ENCODE measurements around the gene NUAK1.
"Not testable (repeated sequence)": the region's sequence is repeated elsewhere in the genome, so short reads cannot be mapped to it uniquely, and the experiment has no call there.

Gene NUAK1

GRCh38 chr12:106146987-106147386 is 8.2 kb upstream of the NUAK1 start:
- DNase-seq = no peak

GRCh38 chr12:106145539-106146447 is 7.0 kb upstream of the NUAK1 start:
- DNase-seq = no peak

- no peak for DNase-seq
Observed at GRCh38 chr12:106144847-106145246, 6.1 kb upstream of the NUAK1 start.

- DNase-seq = no peak
Observed at GRCh38 chr12:106142591-106143261, 4.0 kb upstream of the NUAK1 start.

- not testable (repeated sequence) for DNase-seq
Observed at GRCh38 chr12:106141920-106142319, 3.2 kb upstream of the NUAK1 start.

GRCh38 chr12:106141452-106141851 is 2.7 kb upstream of the NUAK1 start:
- DNase-seq = no peak

GRCh38 chr12:106141003-106141402 is 2.2 kb upstream of the NUAK1 start:
- DNase-seq = no peak

GRCh38 chr12:106140223-106140986 is 1.7 kb upstream of the NUAK1 start:
- no peak for DNase-seq

GRCh38 chr12:106139422-106140171 is 843 bp upstream of the NUAK1 start:
- no peak for DNase-seq

GRCh38 chr12:106138357-106138632 is 459 bp downstream of the NUAK1 start:
- no peak for DNase-seq

- no peak for DNase-seq
Observed at GRCh38 chr12:106137530-106138356, 1.0 kb downstream of the NUAK1 start.

- DNase-seq = peak; percentile 77
Observed at GRCh38 chr12:106136263-106136662, 2.5 kb downstream of the NUAK1 start.

GRCh38 chr12:106135781-106136180 is 3.0 kb downstream of the NUAK1 start:
- DNase-seq = no peak

GRCh38 chr12:106135075-106135474 is 3.7 kb downstream of the NUAK1 start:
- no peak for DNase-seq

GRCh38 chr12:106134294-106134949 is 4.3 kb downstream of the NUAK1 start:
- no peak for DNase-seq

- no peak for DNase-seq
Observed at GRCh38 chr12:106133136-106134087, 5.3 kb downstream of the NUAK1 start.

GRCh38 chr12:106132175-106133135 is 6.3 kb downstream of the NUAK1 start:
- DNase-seq = no peak

- DNase-seq = no peak
Observed at GRCh38 chr12:106131676-106132075, 7.1 kb downstream of the NUAK1 start.

Data from stimulated activated CD4-positive, alpha-beta T cell treated with anti-CD3 and anti-CD28 coated beads, Interleukin-4, amount 100 ng/mL, for 24 hours (primary cell).